Endothelial cell of umbilical vein (primary cell): ENCODE results near the gene TNFRSF19. TPM values are rescaled to one million over a fixed set of nuclear protein-coding genes. Genes with fewer than 3 reads are reported as not detected.

Source experiments
- BruUV-seq: library from RNA; stranded (reverse); fragments of 400-500 nt; replicated peaks from 2 replicates; lab custom pipeline; 2021; lab: Mats Ljungman, UMichigan
- CTCF ChIA-PET: fragments of 300-600, 350-600 bp; sonication (Branson Sonifier 250); formaldehyde crosslinking; loops from one replicate; lab custom pipeline; 2021; ENCODE audit warnings: antibody characterized with exemption, inconsistent platforms; lab: Charles Lee
- POLR2A ChIA-PET: fragments of 300-600, 350-600 bp; sonication (Branson Sonifier 250); formaldehyde crosslinking; loops from one replicate; lab custom pipeline; 2021; ENCODE audit warnings: antibody characterized with exemption, inconsistent platforms; lab: Charles Lee
- DNase-seq: peaks from one replicate; pipeline ENCODE4 v3.0.0-alpha.2; 2011; ENCODE audit warnings: low read depth, low spot score
- FAIRE-seq: peaks from 2 replicates; lab custom pipeline; 2011; peaks lifted over from hg19 to GRCh38; lab: Jason Lieb, UNC
- H2AFZ ChIP-seq: 2 replicates; pipeline ENCODE4 v1.6.0; 2012; ENCODE audit warnings: low read depth, low read length, control low read depth, inconsistent platforms
- H3K27ac ChIP-seq: 2 replicates; pipeline ENCODE4 v1.5.1; 2011; ENCODE audit warnings: low read depth, mild to moderate bottlenecking, control low read depth, low read length, moderate library complexity; ENCODE audit not compliant: insufficient read depth
- H3K27me3 ChIP-seq, 2 experiments: 2 replicates each; pipeline versions ENCODE4 v1.6.0 to v1.6.1; 2011; ENCODE audit warnings: low read length in 2 of 2, mixed read lengths in 1 of 2; ENCODE audit not compliant: control insufficient read depth in 2 of 2, insufficient read depth in 2 of 2
- H3K36me3 ChIP-seq, 2 experiments: 2 replicates in 1 of 2; 3 replicates in 1 of 2; pipeline ENCODE4 v1.5.1; 2011; ENCODE audit warnings: low read length in 2 of 2, mild to moderate bottlenecking in 1 of 2, moderate library complexity in 1 of 2; ENCODE audit not compliant: control insufficient read depth in 2 of 2, insufficient read depth in 2 of 2; ENCODE audit errors: extremely low read depth in 1 of 2
- H3K4me1 ChIP-seq: 3 replicates; pipeline ENCODE4 v1.5.1; 2011; ENCODE audit warnings: mild to moderate bottlenecking, low read length; ENCODE audit not compliant: control insufficient read depth, insufficient read depth; ENCODE audit errors: extremely low read depth
- H3K4me2 ChIP-seq: 2 replicates; pipeline ENCODE4 v1.6.1; 2011; ENCODE audit warnings: low read length, control low read depth, mixed read lengths; ENCODE audit not compliant: insufficient read depth
- H3K4me3 ChIP-seq, 3 experiments: fragments of 200-600 bp in 1 of 3; sonication (generic), shearing (Covaris generic) in 1 of 3; replicated peaks in 1 of 3; 2 replicates each; pipeline ENCODE4 v1.5.1; 2011 to 2016; ENCODE audit warnings: control low read depth in 3 of 3, low read length in 3 of 3, mild to moderate bottlenecking in 2 of 3, inconsistent platforms in 1 of 3, low read depth in 1 of 3, moderate library complexity in 1 of 3; ENCODE audit not compliant: insufficient read depth in 1 of 3
- H3K79me2 ChIP-seq: 2 replicates; pipeline ENCODE4 v1.6.0; 2012; ENCODE audit warnings: low read length, inconsistent platforms; ENCODE audit not compliant: control insufficient read depth, insufficient read depth
- H3K9ac ChIP-seq: replicated peaks from 2 replicates; pipeline ENCODE3; 2011; ENCODE audit warnings: low read length, control low read depth; ENCODE audit not compliant: insufficient read depth; ENCODE audit errors: extremely low read depth
- H3K9me1 ChIP-seq: replicated peaks from 3 replicates; pipeline ENCODE4 v1.6.0; 2011; ENCODE audit warnings: mild to moderate bottlenecking, low read length; ENCODE audit not compliant: control insufficient read depth, insufficient read depth; ENCODE audit errors: extremely low read depth
- H3K9me3 ChIP-seq: replicated peaks from 2 replicates; pipeline ENCODE4 v1.5.1; 2012; ENCODE audit warnings: low read length, inconsistent platforms; ENCODE audit not compliant: control insufficient read depth, insufficient read depth
- H4K20me1 ChIP-seq: replicated peaks from 2 replicates; pipeline ENCODE3; 2011; ENCODE audit warnings: mild to moderate bottlenecking, low read length; ENCODE audit not compliant: control insufficient read depth, insufficient read depth; ENCODE audit errors: extremely low read depth
- CTCF ChIP-seq, 2 donors: IDR thresholded peaks; 1 replicate in 1 of 2; 2 replicates in 1 of 2; pipeline ENCODE4 v1.5.1; 2011; ENCODE audit warnings: low read length in 2 of 2, mild to moderate bottlenecking in 2 of 2, moderate library complexity in 2 of 2, control low read depth in 1 of 2, inconsistent platforms in 1 of 2, low read depth in 1 of 2; ENCODE audit not compliant: insufficient read depth in 1 of 2; ENCODE audit errors: extremely low read depth in 1 of 2
- EZH2 ChIP-seq: IDR thresholded peaks from 2 replicates; pipeline ENCODE4 v1.6.1; 2012; ENCODE audit warnings: borderline replicate concordance, low read depth, mild to moderate bottlenecking, moderate library complexity, low read length, inconsistent platforms; ENCODE audit not compliant: severe bottlenecking
- FOS ChIP-seq: IDR thresholded peaks from 2 replicates; pipeline ENCODE4 v1.6.1; 2011; ENCODE audit warnings: mild to moderate bottlenecking, low read length, moderate library complexity, borderline replicate concordance; ENCODE audit not compliant: insufficient read depth
- GATA2 ChIP-seq: IDR thresholded peaks from 2 replicates; pipeline ENCODE4 v1.7.0; 2011; ENCODE audit warnings: low read depth, mild to moderate bottlenecking, moderate library complexity, mixed read lengths, low read length; ENCODE audit not compliant: insufficient read length, insufficient read depth
- JUN ChIP-seq: IDR thresholded peaks from 2 replicates; pipeline ENCODE4 v1.6.1; 2011; ENCODE audit warnings: borderline replicate concordance, low read depth; ENCODE audit not compliant: insufficient read length, insufficient read depth
- MYC ChIP-seq: IDR thresholded peaks from one replicate; pipeline ENCODE4 v1.6.1; 2011; ENCODE audit warnings: mild to moderate bottlenecking, low read depth, low read length
- POLR2A ChIP-seq: IDR thresholded peaks from 2 replicates; pipeline ENCODE4 v1.6.1; 2012; ENCODE audit warnings: low read depth, mild to moderate bottlenecking, control low read depth, low read length
- dilution Hi-C: fragments of 300-500 bp; cut with MboI; formaldehyde crosslinking; loops from one replicate; pipeline ENCODE4 v1.15.0; 2019; ENCODE audit warnings: low sequenced_read_pairs; ENCODE audit not compliant: extremely low pct_ligation_motif_present
- intact Hi-C: fragments of 100-400 bp; cut with micrococcal nuclease; formaldehyde crosslinking; loops from one replicate; pipeline ENCODE4 v1.10.0; 2022
- polyA plus RNA-seq, 4 experiments: library from polyadenylated mRNA; depleted of rRNA in 3 of 4; stranded (reverse) in 3 of 4; unstranded in 1 of 4; fragments of >200 nt; gene quantifications; 2 replicates each; pipeline versions ENCODE4 v1.2.1 to v1.2.3, GENCODE V29; 2011 to 2012; ENCODE audit warnings: missing spikeins in 1 of 4
- total RNA-seq: library from RNA; stranded (reverse); gene quantifications from 2 replicates; pipeline ENCODE4 v1.2.3, GENCODE V29; 2021

Gene TNFRSF19
- total and polyA plus RNA-seq, 2 donors (not counting 3 experiments of a cell fraction or from before 2014, with no cell fraction given), result 0.23 to 0.29 TPM

DNA sequence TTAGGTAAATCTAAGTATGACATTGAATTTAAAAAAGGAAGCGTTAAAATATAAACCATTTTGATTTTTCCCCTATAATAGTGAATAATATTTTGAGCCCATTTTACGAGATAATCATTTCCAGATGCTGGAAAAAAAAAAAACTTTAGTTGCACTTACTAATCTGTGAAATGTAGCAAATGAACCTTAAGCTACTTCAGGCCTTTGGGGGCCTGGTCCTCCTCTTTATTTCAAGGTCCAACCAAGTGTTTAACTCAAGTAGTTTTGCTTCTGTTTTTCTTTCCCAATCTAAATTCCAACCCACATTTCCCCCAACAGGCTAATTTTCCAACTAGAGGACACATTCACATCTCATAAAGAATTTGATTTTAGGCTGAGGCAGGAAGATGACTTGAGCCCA lies 101.2 kb downstream of the TNFRSF19 start:
- Histone ChIP-seq H3K4me2 (no peak overlapping the region), H3K27me3 (peaks cover 0 to 6% of the 10 kb centered on the region in 2 experiments), H3K9me3 (no peaks in the 10 kb centered on the region), H3K9me1 (no peaks in the 10 kb centered on the region), H4K20me1 (no peaks in the 10 kb centered on the region), H3K4me3 (no peak overlapping the region), H3K4me1 (no peaks in the 10 kb centered on the region), H3K9ac (no peak overlapping the region), H3K36me3 (no peaks in the 10 kb centered on the region), H2AFZ (no peak overlapping the region), H3K27ac (no peak overlapping the region), H3K79me2 (no peaks in the 10 kb centered on the region)
- intact Hi-C loops, result no loop called here
- BruUV-seq, result no TSS peak
- TF ChIP-seq CTCF (IDR thresholded peaks at IDR 0.05; ENCODE audit: extremely low read depth in 1 of 2, insufficient read depth in 1 of 2, low read depth in 1 of 2, low read length in 2 of 2) (no peak), GATA2 (no peak), MYC (no peak)
- ChIA-PET POLR2A (no interaction called here), CTCF (no interaction called here)
- dilution Hi-C loops, result no loop called here
- FAIRE-seq, result no peak
- DNase-seq, result no peak

DNA sequence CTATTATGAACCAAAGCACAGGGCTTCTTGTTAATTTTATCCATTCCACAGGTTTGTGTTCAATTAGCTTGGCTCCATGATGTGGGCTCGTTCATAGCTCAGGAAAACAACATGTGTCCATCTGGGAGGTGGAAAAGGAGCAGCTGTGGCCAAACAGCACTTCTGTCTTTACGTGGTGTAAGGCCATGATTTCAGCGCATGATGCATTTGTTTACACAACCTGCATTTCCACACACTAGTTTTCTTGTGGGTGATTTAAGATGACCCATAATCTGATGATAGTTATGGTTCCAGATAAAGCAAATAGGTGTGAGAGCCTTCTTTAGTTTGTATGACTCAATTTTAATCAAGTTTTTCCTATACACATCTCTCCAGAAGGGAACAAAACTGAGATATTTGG lies 101.7 kb downstream of the TNFRSF19 start:
- DNase-seq (no peak), FAIRE-seq (no peak)
- Histone ChIP-seq H3K4me3 (no peak overlapping the region), H2AFZ (no peak overlapping the region), H3K27ac (no peak overlapping the region), H3K9ac (no peak overlapping the region), H3K4me2 (no peak overlapping the region), H3K79me2 (no peaks in the 10 kb centered on the region), H3K9me3 (no peaks in the 10 kb centered on the region), H3K36me3 (no peaks in the 10 kb centered on the region), H3K9me1 (no peaks in the 10 kb centered on the region), H4K20me1 (no peaks in the 10 kb centered on the region), H3K27me3 (peaks cover 0 to 6% of the 10 kb centered on the region in 2 experiments), H3K4me1 (no peaks in the 10 kb centered on the region)
- CTCF ChIA-PET, result no interaction called here
- POLR2A ChIA-PET, result no interaction called here
- TF ChIP-seq JUN (no peak), POLR2A (no peak), FOS (no peak), MYC (no peak), GATA2 (no peak), CTCF (IDR thresholded peaks at IDR 0.05; ENCODE audit: extremely low read depth in 1 of 2, insufficient read depth in 1 of 2, low read depth in 1 of 2, low read length in 2 of 2) (no peak), EZH2 (no peak)
- intact Hi-C loops (no loop called here), dilution Hi-C loops (no loop called here)
- BruUV-seq, result no TSS peak
